ENCODE measurements around the gene SCN1A.
"Not testable (repeated sequence)": the region's sequence is repeated elsewhere in the genome, so short reads cannot be mapped to it uniquely, and the experiment has no call there.

Gene SCN1A

DNA sequence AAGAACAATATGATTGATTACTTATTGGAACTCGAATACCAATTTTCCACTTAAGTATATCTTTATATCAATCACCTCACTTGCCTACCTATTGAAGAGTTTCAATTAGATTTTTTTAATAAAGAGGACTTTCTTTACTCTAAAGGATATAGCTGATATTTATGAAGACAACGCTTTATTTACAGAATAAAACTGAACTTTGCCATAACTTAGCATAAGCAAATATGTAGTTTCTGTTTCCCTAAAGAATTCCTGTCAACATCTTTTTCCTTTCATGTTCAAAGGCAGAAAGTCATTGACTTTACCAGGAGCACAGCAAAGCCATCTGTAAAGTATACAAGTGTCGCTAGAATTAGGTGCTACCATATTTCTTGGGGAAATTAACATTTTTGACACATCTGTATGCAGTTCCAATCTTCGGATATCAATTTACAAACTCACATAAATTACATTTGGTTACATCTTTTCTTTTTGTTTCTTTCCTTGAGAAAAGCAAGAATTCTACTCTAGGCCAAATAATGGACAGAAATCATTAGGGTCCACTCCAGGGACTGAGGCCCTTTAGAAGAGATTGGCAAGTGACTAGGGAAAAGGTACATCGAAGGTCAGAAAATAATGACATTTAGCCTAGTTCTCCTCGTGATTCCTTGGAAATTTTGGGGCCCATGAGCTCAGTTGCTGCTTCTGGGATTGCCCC lies 7.5 kb upstream of the SCN1A start:
- DNase-seq, result no peak

DNA sequence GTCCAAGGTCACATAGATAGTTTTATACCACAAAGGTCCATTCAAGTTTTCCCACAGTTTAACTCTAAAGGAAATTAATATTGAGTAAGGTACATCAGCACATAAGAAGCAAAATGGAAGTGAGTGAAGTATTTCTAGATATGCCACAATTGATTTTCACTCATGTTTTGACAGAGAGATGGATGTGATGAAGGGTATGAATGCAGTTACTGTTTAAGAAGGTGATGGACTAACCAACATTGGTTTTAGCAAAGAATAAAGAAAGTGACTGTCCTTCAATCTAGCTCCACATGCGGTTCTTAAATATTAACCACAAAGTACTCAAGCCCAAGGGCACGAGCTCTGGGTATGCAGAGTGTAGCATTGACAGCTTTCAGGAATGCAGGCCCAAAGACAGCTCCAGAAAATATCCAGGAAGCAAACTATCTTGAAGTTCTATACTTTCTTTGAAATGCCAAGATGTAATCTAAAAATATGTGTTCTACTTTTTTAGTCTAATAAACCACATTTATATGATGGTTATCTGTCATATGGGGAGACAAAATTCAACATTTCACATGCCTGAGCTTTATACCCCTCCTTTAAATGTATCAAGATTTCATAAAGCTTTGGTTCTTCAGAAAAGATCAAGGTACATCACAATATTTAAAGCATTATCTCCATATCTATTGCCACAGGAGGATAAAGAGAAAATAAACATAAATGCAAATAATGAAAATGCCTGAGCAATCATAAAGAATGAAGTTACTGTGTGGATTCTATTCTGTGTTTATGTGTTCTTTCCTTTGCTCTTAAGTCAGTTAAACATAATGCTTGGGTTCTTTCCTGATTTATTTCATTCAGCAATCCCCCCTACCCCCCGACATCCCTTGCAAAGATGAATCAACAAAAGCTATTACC lies 6.7 kb upstream of the SCN1A start:
- no peak for DNase-seq

DNA sequence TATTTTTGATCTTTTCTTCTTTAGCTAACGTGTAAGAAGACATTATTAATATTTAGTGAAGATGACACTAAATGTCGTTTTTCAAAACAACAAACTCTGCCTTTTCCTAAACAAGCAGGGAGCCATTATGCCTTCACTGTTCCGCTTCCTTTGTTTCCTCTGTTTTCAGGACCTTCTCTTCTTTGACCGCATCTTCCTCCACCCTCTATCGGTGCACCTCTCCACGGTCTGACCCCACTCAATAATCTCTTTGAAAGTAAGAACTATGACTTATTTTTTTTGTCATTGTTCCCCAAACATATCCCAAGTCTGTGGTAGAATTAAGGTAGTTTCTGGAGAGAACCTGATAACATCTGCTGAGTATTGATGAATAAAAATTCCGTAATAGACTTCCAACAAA lies 5.8 kb upstream of the SCN1A start:
- no peak for DNase-seq

DNA sequence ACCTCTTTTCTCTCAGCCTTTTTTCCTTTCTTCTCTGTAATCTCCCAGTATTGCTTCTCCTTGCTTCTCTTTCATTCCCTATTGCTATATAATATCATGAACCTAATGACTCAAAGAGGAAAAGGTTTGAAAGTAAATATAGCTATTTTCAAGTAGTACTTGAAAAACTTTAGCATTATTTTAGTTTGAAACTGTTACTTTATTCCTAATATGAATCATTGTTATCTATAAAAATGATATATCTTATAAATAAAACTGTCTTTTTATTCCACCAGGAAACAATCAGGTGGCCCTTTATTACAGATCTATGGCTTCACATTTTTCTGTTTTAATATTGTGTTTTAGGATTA lies 311 bp upstream of the SCN1A start:
- no peak for DNase-seq

DNA sequence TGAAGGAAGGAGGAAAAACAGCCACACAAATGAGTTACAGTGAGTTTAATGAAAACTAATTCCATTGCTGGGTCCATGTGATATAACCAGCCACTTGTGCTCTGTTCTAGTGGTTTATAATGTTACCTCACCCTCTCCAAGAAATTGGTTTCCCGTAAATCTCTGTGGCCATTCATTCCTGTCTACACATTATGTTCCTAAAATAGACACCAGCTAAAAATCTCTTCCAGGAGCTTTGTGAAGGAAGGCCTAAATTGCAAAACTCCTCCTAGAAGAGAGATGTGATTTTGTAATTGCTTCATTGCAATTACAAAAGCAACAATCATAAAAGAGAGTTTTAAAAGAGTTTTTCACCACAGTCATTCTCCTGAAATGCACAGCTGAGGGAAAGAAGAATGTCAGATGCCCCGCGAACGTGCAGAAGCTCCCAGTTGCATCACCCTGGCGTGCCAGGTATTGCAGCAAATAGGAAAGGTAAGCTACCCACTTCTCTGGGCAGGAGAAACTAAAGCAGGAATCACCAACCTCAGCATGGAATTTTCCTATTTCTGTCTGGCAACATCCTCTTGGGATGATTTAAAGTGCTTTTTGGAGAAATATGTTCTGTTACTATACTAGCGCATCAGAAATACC lies 1.7 kb downstream of the SCN1A start:
- no peak for DNase-seq

DNA sequence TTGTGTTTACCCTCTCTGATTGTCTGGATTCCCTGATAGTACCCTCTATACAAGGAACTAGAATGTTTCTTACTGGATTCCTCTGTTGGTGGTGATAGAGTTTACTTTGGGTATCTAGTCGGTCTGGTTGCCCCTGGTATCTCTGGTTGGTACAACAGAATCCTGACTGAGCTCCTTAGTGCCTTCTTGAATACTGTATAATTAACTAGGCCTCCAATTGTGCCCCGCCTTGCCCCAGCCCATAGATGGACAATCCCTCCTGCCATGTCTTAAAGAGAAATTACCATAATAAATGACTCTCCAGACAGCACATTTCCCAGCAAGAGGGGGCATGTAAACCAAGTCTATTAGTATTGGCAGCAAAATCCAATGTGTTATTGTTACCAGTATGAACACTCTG lies 2.3 kb downstream of the SCN1A start:
- no peak for DNase-seq

DNA sequence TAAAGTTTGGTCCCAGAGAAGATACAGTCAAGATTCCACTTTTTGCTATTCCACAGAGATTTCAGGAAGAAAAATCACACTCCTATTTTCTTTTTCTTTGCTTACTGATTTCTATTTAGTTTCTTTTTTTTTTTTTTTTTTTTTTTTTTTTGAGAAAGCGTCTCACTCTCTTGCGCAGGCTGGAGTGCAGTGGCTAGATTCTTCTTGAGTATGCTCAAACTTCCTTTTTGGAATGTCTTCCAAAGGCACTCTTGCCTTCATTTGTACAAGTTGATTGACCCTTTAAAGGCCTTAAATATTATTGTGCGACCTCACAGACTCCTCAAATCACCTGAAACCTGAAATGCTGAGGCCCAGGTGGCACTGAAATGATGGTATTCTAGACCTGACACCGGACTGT lies 9.6 kb downstream of the SCN1A start:
- no peak for DNase-seq

DNA sequence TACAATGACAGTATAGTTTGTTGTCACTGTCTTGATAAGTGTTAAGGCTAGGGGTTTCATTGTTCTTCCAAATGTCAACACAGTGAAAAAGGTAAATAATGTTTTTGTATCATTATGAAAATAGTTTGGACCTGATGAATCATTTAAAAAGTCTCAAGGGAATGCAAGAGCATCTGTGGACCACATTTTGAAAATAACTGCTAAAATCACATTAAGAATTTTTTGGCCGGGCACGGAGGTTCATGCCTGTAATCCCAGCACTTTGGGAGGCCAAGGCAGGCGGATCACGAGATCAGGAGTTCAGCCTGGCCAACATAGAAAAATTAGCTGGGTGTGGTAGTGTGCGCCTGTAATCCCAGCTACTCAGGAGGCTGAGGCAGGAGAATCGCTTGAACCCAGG lies 10.3 kb downstream of the SCN1A start:
- no peak for DNase-seq

DNA sequence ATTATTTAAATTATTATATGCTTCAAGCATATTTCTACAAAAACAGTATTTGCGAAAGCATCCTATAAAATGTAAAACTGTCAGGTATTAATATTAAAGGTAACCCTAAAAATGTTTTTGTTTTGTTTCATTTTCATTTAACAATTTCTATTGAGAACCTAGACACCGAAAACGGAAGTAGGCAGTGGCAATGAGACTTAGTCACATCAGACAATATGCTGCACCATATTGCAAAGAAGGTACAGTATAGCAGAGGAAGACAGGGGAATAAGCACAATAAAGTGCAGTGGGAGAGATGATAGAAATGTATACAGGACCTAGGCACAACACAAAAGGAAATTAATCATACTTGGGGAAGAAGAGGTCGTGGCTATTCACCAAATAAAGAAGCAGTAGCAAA lies 12.2 kb downstream of the SCN1A start:
- no peak for DNase-seq

DNA sequence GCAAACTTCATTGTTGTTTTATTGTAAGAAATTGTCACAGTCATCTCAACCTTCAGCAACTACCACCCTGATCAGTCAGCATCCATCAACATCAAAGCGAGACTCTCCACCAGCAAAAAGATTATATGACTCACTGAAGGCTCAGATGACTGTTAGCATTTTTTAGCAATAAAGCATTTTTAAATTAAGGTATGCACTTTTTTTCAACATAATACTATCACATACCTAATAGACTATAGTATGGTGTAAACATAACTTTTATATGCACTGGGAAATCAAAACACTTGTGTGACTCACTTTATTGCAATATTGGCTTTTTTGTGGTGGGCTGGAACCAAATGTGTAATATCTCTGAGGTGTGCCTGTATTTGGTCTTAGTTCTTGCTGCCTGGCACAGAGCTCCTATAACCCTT lies 15.6 kb downstream of the SCN1A start:
- DNase-seq, result no peak

DNA sequence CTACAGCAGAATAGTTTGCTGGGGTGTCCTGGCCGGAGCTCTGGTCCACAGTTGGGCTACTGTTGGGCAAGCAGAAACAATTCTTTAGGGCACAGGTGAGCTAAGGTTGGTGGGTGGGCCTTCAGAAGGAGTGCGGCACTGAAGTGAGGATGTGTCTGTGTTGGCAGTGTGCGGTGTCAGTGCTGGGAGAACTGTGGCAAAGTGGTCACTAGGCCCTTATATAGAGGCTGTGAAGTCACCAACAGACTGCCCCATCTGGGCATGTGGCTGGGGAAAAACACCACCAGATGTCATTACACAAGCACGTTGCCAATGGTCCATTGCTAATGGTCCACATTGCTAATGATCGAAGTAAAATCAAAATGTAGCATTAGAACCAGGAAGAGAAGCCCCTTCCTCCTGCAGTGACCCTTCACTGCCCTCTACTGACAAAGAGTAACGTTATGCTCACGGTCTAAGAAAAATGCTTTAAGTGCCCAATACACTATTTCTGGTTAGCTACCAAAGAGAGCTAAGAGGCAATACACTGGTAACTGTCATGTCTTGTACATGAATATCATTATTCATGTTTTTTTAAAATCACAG lies 21.3 kb downstream of the SCN1A start:
- peak; percentile 61 for DNase-seq

DNA sequence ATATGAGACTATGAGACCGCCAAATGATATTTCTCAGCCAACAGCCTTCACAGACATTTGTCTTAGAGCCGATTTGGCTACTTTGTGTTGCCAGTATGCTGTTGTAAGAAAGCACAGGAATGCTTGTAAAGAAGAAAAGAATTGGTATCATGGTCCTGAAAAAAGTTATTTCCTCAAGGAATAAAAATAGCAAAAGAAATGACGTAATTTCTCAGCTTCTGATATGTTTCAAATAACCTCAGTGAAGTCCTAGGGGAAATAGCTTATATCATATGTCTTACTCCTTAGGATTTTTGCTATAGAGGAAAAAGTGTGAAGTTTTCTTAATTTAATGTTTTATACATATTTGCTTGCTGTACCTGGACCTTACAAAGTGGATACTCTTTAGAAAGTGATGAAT lies 23.0 kb downstream of the SCN1A start:
- no peak for DNase-seq

DNA sequence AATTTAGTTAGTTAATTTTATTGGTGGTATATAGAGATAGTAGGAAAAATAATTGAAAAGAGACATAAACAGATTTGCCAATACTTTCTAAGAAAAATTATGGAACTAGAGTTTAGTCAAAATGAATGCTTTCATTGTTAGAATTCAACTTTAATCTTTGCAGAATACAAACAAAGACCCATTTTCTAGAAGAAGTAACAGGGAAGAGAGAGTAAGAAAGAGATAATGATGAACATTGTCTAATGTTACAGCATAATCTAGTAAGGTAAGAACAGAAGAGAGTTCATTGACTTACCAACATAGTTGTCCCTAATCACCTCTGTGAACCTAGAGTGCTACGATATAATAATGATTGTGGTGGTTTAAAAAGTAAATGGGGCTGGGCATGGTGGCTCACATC lies 23.7 kb downstream of the SCN1A start:
- DNase-seq, result no peak

DNA sequence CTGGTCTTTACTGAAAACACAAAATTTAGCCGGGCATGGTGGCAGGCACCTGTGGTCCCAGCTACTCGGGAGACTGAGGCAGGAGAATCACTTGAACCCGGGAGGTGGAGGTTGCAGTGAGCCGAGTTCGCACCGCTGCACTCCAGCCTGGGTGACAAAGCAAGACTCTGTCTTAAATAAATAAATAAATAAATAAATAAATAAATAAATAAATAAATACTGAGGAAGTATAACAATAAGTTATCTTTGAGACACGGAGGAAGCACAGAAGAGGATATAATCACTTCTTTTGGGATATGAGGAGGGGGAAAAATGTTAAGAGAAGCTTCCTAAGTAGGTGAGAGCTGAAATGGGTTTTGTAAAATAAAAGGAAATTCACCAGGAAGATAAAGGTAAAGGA lies 24.5 kb downstream of the SCN1A start:
- not testable (repeated sequence) for DNase-seq

DNA sequence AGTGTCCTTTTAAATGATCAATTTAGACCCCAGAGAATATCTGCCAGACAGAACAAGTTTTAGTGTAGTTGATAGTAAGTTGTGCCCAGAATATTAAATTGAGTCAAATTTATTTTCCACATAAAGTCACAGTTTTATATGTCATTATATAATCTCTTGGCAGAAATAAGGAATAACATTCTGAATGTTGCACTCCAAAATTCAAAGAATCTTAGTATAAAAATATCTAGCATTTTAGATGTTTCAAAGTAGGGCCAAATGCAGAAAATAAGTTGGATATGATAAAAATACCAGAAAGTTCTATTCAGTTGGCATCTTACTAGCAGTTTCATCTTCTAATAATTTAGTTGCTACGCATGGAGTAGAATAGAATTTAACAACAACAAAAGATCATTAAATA lies 33.5 kb downstream of the SCN1A start:
- no peak for DNase-seq

DNA sequence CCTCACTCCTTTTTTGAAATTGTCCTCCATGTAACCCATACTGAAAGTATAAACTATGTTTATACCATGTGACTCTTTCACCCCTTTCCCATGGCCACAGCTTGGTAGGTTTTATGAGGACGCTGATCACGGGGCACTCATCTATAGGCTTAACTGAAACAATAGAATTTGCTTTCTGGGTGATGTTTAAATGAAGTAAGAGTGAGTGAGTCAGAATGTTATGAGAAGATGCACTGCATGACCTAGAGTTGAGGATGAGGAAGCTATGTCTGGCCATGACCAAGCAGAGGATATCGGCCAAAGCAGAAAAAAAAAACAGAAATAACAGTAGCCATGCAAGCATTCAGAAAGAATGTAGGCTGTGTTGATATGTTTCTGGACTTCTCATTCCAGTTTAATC lies 34.9 kb downstream of the SCN1A start:
- DNase-seq, result no peak

DNA sequence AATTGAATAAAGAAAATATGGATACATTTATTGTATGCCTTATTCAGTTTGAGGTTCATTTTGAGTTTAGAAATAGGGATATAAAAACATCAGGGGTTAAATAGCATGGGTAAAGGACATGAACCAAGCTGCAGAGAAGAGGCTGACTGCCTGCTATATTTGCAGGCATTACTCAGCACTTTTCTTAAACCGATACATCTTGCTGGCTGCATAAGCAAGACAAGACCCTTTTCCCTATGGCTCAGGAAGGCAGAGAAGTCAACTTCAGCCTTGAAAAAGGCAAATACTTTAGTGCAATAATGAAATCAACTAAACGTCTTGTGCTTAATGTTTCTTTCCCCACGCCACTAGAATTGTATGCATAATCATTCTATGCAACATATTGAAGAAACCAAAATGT lies 36.4 kb downstream of the SCN1A start:
- no peak for DNase-seq

DNA sequence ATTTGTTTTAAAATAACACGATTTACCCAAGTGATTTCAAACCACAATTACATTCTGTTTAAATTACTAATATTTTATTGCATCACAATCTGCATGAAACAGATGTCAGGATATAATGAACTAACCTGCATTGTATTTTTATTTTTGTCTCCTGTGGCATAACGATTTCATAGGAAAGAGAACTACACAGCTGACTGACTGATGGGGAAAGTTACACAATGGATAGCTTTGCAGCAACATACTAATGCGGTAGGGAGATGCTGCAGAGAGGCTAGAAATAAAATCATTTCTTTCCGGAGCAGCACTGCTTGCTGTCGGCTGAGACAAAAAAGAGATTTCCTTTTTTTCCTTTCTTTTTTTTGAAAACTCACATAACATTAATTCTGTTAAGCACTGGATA lies 36.9 kb downstream of the SCN1A start:
- no peak for DNase-seq

DNA sequence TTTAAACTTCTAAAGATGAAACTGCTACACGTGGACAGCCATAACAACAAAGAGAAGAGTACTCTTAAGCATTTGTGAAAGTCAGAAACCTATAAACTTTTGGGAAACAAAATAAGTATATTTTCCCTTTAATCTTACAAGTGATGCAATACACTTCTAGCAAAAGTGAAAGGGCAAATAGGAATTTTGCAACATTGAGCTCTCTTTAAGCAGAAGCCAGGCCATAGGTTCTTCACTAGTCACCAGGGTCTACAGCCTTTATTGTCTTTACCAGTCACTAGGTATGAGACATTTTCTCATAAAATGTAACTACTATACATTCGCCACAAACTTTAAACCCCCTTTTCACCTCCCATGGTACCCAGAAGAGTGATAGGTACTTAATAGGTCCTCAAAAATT lies 37.5 kb downstream of the SCN1A start:
- DNase-seq, result no peak

DNA sequence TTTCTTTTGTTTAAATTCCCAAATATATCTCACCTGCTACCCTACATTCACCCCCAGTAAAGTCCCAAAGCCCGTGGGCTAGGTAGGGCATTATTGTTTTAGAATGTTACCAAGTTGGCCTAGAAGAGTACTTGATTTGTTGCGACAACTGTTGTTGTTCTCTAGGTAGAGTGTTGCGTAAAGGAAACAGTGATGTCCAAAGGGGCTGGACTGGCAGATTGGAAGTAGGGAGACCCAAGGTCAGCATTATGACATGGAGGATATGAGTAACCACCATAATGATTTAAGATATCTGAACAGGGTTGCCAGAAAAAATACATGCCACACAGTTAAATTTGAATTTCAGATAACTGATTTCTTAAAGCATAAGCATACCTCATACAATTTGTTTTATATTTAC lies 39.2 kb downstream of the SCN1A start:
- DNase-seq, result no peak

DNA sequence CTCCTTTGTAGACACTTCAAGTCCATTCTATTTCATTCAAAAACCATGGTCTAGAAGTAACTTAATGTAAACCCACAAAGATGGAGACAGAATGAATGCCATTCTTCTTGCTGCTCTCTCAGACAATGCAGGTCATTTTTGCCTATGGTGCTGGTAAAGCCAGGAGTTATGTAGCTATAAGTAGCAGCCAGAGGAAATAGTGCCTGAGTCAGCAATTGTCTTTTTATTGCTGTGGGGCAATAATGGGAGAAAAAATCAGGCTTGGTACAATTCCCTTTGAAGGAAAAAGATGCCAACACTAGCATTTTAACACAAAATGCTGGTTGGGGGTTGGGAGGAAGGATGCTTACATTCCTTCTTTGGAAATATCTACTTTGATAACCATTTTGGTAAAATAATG lies 43.5 kb downstream of the SCN1A start:
- no peak for DNase-seq

DNA sequence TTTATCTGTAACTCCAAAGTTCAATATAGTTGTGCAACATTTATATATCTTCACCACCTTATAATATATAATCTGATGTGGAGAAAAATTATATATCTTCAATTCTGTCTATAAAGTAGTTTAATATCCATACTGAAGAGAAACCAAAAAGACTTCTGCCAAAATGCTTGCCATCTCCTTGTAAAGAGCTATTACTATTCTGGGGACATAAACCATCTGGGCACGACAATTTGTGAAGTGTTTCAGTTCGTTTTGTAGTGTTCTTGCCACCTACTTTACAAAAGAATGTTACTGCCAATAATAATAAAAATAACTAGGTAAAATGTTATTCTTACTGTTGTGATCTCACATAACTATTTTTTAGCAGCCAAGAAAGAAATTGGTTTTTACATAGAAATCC lies 45.1 kb downstream of the SCN1A start:
- DNase-seq, result no peak

DNA sequence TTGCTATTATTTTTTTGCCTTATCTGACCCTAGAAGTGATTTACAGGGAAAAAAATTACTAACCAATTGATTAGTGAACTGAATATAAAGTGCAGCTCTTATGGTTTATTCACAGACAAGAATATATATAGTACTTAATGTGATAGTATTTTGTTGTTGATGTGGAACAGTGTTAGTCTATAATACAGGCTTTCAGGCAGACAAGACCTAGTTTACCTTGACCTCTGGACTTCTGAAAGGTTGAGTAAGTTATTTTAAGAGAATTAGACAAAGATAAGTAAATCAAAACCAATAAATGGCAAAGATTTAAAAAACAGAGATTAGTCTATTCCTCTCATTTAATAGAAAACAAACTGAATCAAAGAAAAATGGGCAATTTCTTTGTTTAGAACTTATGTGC lies 46.0 kb downstream of the SCN1A start:
- no peak for DNase-seq

DNA sequence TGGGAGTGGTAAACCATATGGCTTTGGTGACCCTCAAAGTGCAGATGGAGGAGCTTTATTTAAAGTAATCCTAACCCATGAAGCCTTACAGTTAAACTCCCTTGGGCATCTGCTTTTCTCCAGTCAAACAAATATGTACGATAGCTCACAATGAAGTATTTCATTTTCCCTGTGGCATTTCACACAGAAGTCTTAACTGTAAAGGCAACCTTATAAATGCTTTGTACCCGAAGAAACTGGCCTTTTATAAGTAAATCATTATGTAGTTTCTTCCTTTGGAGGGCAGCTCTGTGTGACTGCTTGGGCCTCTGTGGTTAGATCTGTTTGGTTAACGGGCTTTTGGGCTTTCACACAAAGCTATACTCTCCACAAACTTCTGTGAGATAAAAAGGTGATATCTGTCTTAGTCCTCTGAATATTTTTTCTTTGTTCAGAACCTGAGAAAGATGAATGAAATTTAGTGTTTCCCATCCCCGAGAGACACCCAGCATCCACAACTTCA lies 46.6 kb downstream of the SCN1A start:
- no peak for DNase-seq
